Measurements from ENCODE around the gene ORC5.

Gene ORC5

DNA sequence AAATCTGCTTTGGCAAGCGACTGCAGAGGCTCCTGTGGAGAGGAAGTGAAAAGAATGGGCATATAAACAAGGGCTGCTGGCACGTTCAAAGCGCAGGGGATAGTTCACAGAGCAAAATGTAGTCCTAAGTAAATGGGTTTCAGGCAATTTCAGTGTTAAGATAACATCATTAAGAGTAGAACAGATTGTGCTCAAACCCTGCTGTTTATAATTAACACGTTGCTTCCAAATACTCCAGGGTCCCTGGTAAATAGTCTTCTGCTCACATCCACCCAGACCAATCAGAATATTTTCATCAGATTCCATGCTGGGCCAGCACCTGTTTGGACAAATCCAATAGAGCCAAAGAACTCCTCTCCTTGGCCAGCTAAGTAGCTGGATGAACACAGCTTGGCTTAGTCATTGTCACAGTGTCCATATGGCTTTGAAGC lies 81.4 kb downstream of the ORC5 start:
- DNase-seq (ENCODE audit: low read depth in 2 of 2): no peak

DNA sequence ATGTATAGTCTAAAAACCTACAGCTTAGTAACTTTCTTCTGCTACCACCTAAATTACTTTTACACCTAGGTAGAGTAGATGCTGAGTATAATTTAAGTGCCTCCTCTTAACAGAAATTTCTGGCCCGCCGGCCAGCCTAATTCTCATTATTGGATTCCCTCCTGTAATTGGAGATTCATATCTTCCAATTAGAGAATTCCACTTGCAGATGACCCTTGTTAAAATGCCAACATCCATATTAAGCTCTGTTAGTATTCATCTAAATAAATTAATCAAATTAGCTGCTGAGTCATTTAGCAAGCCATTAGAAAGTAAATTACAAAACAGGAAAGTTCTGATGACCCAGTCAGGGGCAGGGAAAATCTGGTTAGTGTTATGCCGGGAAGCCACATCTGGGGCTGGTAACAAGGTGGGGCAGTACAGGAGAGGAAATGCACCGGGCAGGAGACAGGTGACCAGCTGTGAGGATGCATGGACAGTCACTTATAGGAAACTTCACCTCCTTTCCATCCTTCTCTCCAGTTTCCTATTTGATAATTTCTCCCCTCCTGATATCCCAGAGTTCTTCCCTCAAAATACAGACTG lies 82.8 kb downstream of the ORC5 start:
- no peak for DNase-seq (ENCODE audit: low read depth in 2 of 2)

DNA sequence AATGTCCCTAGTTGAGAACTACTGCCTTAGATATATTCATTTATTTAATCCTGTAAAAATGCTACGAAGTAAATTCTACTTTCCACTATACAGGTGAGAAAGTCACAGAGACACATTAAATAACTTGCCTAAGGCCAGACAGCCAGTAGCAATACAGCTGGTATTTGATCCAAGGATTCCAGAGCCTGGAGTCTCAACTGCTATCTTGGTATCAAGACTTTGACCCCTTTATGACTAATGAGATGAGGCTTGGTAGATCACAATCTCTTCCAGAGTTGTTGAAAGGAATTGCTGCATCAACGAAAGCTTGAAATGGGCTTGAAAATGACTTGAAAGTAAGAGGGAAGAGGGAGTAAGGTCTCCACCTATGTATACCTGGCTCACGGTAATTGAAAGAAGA lies 83.3 kb downstream of the ORC5 start:
- DNase-seq (ENCODE audit: low read depth in 2 of 2): no peak

DNA sequence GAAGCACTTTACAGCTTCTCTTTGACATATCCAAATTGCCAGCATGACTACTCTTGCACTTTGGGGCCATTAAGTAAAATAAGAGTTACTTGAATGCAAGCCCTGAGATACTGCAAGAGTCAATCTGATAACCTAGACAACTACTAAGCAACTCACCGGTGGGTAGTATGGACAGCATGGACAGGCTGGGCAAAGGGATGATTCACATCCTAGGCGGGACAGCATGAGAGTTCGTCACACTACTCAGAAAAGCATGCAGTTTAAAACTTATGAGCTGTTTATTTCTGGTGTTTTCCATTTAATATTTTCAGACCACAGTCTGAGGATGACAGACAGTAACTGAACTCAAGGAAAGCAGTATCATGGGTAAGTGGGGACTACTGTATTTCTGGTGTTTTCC lies 84.0 kb downstream of the ORC5 start:
- DNase-seq (ENCODE audit: low read depth in 2 of 2): no peak

DNA sequence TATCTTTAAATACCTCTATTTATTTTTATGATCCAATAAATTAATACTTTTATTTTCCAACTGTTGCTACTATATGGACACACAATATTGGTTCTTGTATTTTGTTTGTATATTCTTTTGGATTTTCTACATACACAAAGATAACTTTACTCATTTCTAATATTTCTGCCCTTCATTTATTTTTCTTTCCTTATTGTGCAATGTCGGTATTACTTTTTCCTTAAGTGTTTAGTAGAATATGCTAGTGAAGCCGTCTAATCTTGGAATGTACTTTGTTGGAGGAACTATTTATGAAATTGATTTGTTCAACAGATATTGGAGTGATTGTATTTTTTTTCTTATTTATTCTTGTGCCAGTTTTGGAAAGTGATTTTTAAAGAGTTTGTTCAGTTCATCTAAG lies 94.0 kb downstream of the ORC5 start:
- DNase-seq (ENCODE audit: low read depth in 2 of 2): no peak

DNA sequence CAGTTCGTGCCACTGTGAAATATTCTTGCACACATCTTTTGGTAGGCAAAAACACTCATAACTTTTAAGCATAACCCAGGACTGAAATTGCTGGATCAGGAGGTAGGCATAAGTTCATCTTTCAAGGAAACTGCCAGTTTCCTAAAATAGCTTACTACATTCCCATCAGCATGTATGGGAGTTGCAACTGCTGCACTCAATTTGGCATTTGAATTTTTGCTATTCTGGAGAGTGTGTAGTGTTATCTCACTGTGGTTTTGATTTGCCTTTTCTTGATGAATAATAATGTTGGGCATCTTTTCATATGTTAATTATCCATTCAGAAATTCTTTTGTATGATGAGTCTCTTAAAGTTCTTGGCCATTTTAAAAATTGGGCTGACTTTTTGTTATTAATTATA lies 95.2 kb downstream of the ORC5 start:
- no peak for DNase-seq (ENCODE audit: low read depth in 2 of 2)

DNA sequence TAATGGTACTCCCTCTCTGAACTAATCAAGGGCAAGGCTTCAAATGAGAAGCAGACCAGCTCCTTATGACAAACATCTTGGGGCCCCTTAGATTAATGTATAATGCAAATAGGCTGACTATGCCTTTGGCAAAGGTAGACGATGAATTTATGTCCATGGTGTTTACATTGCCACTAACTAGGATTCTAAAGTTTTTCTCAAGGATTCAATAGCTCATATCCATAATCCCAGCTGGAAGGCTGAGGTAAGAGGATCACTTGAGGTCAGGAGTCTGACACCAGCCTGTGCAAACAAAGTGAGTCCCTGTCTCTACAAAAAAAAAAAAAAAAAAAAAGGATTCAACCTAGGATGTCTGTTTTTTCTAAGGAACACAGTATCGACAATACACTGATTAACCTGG lies 96.5 kb downstream of the ORC5 start:
- DNase-seq (ENCODE audit: low read depth in 2 of 2): no peak

DNA sequence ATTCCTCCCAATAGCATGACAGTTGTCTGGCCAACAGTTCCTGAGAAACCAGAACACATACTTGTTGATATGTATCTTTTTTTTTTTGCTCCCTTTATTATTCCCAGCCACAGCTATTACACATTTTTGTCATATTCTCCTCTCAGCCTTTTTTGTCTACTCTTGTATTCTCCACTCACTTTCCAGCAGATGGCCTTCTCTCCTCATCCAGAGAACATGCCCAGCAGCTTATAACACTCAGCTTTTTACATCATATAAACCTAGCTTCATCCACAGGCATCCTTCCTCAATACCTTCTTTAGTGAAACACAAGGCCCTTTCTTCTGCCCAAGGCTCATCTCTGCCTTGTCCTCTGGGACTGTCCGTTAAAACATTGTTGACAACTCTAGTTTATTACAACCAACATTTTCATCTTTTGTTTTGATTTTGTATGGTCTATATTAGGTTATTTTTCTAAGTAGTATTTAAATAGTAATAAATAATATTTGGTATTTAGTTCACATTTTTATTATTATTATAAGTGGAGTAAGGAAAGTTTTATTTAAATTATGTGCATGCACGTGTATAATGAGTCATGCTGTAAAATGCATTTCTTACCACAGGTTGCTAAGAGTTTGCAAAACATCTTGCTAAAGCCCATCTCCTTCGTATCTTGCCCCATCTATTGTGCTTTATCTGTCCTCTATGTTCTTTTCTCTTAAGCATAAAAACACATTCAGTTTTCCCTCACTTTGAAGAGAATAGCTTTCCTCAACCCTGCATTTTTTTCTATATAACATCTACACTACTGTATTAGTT lies 101.5 kb downstream of the ORC5 start:
- no peak for DNase-seq (ENCODE audit: low read depth in 2 of 2)

DNA sequence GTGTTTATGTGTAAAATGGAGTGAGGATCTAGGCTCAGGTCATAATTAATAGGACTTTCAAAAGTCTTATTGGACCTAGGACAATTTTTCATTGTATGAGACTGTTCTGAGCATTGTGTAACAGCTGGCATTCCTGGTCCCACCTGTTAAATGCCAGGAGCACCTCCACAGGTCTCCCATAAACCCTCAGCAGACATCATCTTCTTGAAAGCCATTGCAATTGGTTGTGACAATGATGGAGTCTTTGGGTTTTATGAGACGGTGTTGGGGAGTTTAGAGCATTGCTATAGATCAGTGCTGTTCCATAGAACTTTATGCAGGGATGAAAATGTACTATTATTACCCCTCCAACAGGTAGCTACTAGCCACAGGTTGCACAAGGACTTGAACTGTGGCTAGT lies 108.9 kb downstream of the ORC5 start:
- DNase-seq (ENCODE audit: low read depth in 2 of 2): no peak

DNA sequence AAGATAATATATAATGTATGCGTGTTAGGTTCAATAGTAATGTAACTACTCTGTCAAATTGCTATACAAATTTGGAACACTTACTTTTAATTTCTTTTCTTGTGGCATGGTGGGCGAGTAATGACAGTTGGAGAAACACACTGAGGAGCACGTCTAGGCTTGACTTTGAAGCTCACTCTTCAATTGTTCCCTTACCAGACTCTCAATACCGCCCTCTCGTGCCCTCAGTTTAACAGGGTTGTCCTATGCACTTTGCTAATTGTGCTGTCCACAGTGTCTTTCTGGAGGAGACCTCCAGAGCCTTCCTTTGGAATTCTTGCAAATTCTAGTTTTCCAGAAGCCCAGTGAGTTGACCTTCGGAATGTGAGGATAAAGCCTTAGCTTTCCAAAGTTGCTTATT lies 111.1 kb downstream of the ORC5 start:
- DNase-seq (ENCODE audit: low read depth in 2 of 2): no peak

DNA sequence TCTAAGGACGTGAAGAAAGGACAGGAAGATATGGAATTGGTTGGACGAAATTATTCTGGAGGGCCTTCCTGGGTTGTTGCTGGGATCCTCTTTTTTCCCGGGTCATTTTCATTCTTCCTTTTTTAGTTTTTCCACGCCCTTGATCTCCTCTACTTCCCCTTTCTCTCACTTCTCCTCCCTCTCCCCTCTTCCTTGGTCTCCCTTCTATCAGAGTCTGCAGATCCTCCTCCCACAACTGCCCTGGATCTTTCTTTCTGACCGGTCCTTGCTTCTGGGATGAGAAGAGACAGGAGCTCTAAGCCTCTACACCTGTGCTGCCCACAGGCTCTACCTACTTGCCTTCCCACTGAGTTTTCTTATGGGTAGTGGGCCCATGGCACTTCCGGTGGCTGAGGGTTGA lies 114.7 kb downstream of the ORC5 start:
- DNase-seq (ENCODE audit: low read depth in 2 of 2): no peak

DNA sequence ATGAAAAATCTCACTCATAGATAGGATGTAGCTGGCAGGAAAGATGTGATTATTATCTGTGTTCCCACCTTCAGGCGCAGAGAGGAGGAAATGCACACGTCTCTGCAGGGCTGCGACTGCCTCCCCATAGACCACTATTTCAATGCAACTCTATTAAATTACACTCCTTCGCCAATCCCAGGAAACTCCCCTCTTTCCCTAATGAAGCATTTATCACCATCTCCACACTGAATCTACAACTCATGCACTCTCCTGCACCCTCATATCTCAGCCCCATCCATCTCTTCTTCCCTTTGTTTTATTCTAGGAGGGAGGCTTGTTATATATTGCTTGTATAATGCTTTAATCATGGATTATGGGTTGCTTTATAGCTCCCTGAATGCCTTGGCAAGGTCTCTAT lies 116.6 kb downstream of the ORC5 start:
- no peak for DNase-seq (ENCODE audit: low read depth in 2 of 2)

DNA sequence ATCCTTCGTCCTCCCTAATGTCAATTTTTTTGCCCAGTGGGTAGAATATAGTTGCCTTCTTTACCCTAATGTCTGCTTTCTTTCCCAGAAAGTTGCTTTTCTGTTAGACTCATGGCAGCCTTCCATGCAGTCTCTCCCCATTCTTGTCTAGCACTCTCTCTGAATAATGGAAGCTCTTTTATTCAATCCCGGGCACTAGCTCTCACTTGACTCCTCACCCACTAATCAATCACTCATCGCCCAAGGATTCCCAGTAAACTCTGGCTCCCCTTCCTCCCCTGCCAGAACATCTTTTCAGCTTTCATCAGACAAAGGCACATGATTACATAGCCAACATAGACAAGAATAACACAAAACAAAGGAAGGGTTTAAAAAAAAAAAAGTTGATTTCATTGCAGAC lies 118.2 kb downstream of the ORC5 start:
- DNase-seq (ENCODE audit: low read depth in 2 of 2): no peak

DNA sequence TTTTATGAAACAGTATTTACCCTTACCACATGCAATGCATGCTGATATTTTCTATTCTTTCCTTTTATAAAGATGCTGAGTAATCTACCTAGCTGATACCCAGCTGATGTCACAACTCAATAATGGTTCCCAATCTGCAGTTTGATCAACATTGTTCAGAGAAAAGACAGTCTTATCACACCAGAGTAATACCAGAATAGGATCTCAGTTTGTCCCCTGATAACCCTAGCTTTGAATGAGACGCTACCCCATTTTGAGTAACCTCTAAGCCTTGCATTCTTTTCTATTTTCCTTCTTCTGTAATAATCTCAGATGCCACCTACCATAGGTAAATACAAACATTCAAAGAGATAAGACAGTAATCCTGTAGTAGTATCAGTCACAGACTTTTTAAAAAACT lies 118.8 kb downstream of the ORC5 start:
- DNase-seq (ENCODE audit: low read depth in 2 of 2): no peak

Measured in stimulated activated CD8-positive, alpha-beta memory T cell treated with anti-CD3 and anti-CD28 coated beads, Interleukin-2, amount 100 ng/mL, for 1 hour (primary cell).